Daoy (cell line): ENCODE measurements around the gene COL25A1. TPM values are rescaled to one million over a fixed set of nuclear protein-coding genes. Genes with fewer than 3 reads are reported as not detected.
"Not testable (repeated sequence)": the region's sequence is repeated elsewhere in the genome, so short reads cannot be mapped to it uniquely, and the experiment has no call there.

Experiments
- DNase-seq: peaks from one replicate; pipeline ENCODE4 v3.0.0-alpha.2; 2015; ENCODE audit warnings: low read depth
- total RNA-seq: library from RNA; depleted of rRNA; stranded (reverse); fragments of >200 nt; shearing (Covaris generic); gene quantifications from 2 replicates; pipeline ENCODE4 v1.2.3, GENCODE V29; 2014

Gene COL25A1
- total RNA-seq, 1 experiment from 2014 or later, result 0.74 TPM

GRCh38 chr4:108954880-108955279, 347.6 kb downstream of the COL25A1 start:
- no peak for DNase-seq

- no peak for DNase-seq
Measured at GRCh38 chr4:108953941-108954340, 348.5 kb downstream of the COL25A1 start.

GRCh38 chr4:108950158-108950915, 352.1 kb downstream of the COL25A1 start:
- DNase-seq, result no peak

DNA sequence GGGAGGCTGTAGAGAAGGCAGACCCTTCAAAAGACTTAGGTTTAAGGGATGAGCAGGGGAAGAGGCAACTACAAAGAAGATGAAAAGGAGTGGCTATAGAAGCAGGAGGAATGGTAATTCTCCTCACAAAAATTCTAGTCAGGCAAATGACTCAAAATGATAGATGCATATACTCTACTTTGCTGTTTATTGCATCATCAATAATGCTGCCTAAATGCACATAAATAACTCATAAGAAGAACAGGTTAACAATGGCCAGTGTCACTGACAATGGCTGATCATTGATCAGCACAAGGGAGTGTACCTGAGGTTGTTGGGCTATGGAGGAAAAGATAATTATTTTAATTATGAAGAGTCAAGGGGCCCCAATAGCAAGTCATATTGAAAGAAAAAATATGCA, 354.9 kb downstream of the COL25A1 start:
- DNase-seq, result no peak

DNA sequence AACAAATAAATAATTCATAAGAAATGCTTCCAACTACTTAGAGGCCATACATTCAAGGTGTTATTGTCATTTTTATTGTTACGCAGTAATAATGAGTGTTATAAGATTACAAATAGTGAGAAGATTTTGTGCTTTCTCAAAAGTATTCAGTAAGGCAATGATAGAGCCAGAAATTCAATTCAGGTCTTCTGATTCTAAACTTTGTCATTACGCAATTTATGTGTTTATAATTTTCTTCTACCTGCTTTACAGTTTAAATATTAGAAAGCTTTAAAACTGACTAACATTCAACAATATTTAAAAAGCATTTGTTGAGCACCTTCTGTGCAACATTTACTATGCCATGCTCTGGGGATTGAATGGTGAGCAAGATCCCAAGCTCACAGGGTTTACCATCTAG, 356.2 kb downstream of the COL25A1 start:
- DNase-seq, result no peak

- DNase-seq, result no peak
Measured at GRCh38 chr4:108943976-108944591, 358.4 kb downstream of the COL25A1 start.

DNA sequence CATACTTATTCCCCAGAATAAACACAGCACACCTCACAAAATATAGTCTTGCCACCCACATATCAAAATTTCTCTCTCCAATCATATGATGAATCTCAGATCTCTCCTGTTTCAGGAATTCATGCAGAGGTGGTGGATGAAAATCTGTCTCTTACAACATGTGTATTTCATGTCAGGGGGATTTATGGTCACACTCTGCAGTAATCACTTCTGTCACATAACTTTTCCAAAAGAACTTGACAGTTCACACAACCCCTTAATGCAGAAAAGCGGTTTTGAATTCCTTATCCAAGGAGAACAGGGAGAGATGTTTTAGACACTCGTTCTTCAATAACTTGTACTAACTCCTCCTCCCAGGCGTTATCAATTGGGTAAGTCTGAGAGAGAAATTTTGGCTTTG, 359.1 kb downstream of the COL25A1 start:
- no peak for DNase-seq

DNA sequence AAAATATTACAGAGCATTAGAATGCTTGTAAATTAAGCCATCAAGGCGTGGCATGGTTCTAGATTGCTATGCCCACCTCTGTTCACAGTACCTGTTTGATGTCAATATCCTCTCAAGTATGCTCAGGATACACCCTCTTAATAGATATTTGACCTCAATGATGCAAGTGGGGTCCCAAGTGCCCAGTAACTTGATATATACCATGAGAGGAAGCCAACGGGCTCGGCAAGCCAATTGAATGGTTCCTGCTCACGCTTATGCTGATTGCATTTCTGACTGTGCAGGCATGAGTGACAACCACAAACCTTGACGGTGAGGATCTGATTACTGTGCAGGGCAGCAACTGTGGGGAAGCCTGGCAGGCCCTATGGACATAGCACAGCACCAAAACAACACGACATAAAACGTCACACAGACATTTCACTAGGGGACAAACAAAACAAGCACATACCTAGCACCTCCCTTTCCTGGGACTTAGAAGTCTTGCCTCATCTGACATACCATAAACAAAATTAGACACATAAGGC, 360.5 kb downstream of the COL25A1 start:
- DNase-seq, result peak; percentile 15

- DNase-seq, result no peak
Measured at GRCh38 chr4:108940634-108941033, 361.8 kb downstream of the COL25A1 start.

- peak; percentile 44 for DNase-seq
Measured at GRCh38 chr4:108940149-108940548, 362.3 kb downstream of the COL25A1 start.

GRCh38 chr4:108937066-108937465, 365.4 kb downstream of the COL25A1 start:
- DNase-seq, result peak; percentile 3

- not testable (repeated sequence) for DNase-seq
Measured at GRCh38 chr4:108933925-108934324, 368.5 kb downstream of the COL25A1 start.

- no peak for DNase-seq
Measured at GRCh38 chr4:108933046-108933445, 369.4 kb downstream of the COL25A1 start.

DNA sequence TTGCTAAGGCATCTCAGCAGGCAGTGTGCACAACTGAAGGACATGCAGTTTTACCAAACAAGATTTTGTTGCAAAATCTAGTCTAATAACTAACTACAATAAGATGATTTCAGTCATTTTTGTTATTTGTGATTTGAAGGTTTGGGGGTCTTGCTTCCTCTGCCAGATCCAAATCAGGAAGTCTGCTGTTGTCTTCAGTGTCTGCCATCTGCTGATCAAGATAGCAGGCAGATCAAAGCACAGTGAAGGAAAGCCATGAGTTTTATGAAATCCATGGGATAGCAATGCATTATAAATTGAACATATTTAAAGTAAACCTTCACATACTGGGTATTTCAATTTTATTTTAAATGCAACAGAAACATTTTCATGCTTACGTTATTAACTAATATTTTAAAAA, 370.5 kb downstream of the COL25A1 start:
- no peak for DNase-seq

GRCh38 chr4:108930186-108930585, 372.3 kb downstream of the COL25A1 start:
- no peak for DNase-seq

- no peak for DNase-seq
Measured at GRCh38 chr4:108926781-108927180, 375.7 kb downstream of the COL25A1 start.

- no peak for DNase-seq
Measured at GRCh38 chr4:108926061-108926460, 376.4 kb downstream of the COL25A1 start.

DNA sequence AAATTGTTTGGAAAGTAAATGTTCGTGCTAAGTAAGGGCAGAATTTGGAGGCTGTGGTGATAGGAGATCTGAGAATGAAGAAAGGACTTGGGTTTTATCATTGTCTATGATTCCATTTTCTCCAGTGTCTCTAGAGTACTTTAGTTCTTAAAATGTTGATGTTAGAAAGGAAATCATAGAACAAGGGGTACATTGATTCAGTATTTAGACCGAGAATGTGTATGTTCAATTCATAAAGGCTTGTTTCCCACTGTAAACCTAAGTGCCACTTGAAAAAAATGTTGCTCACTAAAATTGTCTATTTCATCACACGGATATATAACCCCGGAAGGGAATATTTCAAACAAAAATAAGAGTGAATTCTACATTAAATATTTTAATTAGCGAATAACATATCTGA, 380.3 kb downstream of the COL25A1 start:
- no peak for DNase-seq

- DNase-seq, result no peak
Measured at GRCh38 chr4:108920395-108921087, 381.9 kb downstream of the COL25A1 start.

GRCh38 chr4:108919226-108919893, 383.1 kb downstream of the COL25A1 start:
- DNase-seq, result no peak

DNA sequence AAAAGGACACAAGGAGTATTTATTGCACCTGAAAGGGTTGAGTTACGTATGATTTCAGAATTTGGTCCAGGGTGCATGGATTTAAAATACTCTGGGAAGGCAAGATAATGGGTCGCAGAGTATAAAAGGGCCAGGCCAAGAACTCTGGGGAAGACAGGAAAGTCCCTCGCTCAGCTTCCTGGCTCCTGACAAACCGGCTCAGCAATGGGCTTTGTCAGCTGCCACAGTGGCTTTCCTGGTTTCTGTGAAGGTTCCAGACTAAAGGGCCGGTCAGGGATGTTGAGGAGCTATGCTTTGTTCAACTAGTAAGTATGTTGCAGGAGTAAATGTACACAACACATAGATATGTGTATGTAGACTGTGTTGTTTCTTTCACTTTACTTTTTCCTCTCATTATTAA, 385.2 kb downstream of the COL25A1 start:
- no peak for DNase-seq

- DNase-seq, result no peak
Measured at GRCh38 chr4:108916638-108917037, 385.8 kb downstream of the COL25A1 start.
